Skin of body (tissue), 2 donors: Measurements from ENCODE around the gene CFAP45. TPM values are rescaled to one million over a fixed set of nuclear protein-coding genes. Genes with fewer than 3 reads are reported as not detected.
"Not testable (repeated sequence)": the region's sequence is repeated elsewhere in the genome, so short reads cannot be mapped to it uniquely, and the experiment has no call there.

ENCODE experiments used
- DNase-seq: peaks from one replicate; lab custom pipeline; 2025; lab: John Stamatoyannopoulos, UW
- total RNA-seq: library from RNA; depleted of rRNA; stranded (reverse); fragments of >200 nt; gene quantifications from one replicate; pipeline ENCODE4 v1.2.3, GENCODE V29; 2014

Gene CFAP45
- total RNA-seq, 1 donor from 2014 or later = 0.59 TPM

DNA sequence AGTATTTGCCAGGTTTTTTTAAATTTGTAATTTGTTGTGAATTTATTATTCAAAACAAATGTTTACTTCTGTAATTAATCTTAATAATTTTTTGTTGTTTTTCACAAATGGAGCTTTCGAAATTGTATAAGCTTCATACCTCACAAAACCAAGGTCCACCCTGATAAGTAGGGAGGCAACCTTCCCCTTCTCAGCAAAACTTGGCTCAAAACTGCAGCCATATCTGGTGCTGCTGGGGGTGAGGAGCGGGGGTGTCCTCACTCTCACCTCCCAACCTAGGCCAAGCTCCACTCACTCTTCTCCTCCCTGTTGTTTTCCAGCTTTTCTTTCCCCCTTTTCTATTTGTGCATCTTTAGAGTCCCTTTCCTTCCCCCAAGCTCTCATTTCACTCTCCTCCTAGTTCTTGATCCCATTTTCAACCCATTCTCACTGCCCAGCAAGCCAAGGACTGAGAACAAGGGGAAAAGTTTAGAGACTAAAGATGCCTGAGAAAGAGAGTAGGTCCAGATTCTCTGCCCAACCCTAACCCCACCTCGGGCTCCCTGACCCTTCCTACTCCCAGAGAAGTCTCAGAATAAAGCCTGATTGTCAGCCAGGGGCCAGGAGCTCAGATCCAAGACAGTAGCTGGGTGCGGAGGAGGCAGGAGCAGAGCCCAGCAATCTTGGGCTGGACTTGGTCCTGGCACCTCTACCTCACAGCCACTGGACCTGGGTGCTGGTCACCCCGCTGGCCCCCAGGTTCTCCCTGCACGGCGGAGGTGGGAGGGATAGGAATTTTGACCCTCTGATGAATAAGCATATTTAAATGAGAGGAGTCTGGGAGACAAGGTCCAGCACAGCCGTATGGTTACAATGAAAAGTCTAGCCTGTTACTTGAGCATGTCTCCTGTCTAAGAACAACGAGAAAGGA, 8.3 kb upstream of the CFAP45 start:
- DNase-seq = no peak

GRCh38 chr1:159906960-159907359, 7.0 kb upstream of the CFAP45 start:
- DNase-seq = no peak

- not testable (repeated sequence) for DNase-seq
These were observed 4.1 kb upstream of the CFAP45 start for GRCh38 chr1:159904036-159904435.

DNA sequence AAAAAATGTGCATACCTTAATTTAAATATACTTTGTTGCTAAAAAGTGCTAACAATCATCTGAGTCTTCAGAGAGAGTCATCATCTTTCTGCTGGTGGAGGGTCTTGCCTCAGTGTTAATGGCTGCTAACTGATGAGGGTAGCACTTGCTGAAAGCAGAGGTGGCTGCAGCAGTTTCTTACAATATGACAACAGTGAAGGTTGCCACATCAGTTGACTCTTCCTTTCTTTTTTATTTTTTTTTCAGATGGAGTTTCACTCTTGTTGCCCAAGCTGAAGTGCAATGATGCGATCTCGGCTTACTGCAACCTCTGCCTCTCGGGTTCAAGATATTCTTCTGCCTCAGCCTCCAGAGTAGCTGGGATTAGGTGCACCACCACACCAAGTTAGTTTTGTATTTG, 2.6 kb upstream of the CFAP45 start:
- DNase-seq = no peak

- DNase-seq = peak; percentile 15
These were observed 893 bp upstream of the CFAP45 start for GRCh38 chr1:159900755-159901360.

DNA sequence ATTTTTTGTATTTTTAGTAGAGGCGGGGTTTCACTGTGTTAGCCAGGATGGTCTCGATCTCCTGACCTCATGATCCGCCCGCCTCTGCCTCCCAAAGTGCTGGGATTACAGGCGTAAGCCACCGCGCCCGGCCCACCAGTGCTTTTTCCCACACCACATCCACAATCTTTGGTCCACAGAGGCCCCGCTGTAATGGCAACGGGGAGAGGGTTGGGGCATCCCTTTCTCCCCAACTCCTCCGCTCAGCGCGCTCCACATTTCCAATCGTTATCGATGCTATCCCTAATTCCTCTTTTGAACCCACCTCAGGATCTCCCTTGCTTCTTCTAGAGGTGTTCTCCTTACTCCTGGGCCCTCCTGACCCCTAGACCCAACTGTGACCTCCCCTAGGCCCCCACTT, 331 bp downstream of the CFAP45 start:
- not testable (repeated sequence) for DNase-seq

DNA sequence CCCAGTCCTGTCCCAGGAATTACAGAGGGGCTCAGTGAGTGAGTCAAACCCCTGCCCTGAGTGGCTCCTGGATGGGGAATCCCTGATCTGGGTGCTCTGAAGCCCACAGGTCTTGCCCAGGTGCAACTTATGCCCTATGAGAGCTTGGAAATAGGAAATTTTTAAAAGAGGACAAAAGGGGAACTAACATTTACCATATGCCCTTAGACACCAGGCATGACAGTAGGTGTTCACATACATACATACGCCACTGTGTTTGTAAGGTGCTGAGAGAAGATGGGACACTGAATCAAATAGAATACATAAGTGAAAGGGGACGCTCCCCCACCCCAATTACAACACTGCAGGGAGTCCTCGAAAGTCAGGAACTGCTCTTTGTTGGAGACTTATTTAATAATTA, 1.4 kb downstream of the CFAP45 start:
- DNase-seq = no peak

- no peak for DNase-seq
These were observed 2.0 kb downstream of the CFAP45 start for GRCh38 chr1:159897962-159898361.

GRCh38 chr1:159896546-159896930, 3.4 kb downstream of the CFAP45 start:
- DNase-seq = no peak

- peak; percentile 34 for DNase-seq
These were observed 4.0 kb downstream of the CFAP45 start for GRCh38 chr1:159895836-159896545.

GRCh38 chr1:159895286-159895685, 4.7 kb downstream of the CFAP45 start:
- no peak for DNase-seq

- no peak for DNase-seq
These were observed 7.0 kb downstream of the CFAP45 start for GRCh38 chr1:159892944-159893343.

GRCh38 chr1:159891275-159892157, 8.4 kb downstream of the CFAP45 start:
- peak; percentile 37 for DNase-seq

DNA sequence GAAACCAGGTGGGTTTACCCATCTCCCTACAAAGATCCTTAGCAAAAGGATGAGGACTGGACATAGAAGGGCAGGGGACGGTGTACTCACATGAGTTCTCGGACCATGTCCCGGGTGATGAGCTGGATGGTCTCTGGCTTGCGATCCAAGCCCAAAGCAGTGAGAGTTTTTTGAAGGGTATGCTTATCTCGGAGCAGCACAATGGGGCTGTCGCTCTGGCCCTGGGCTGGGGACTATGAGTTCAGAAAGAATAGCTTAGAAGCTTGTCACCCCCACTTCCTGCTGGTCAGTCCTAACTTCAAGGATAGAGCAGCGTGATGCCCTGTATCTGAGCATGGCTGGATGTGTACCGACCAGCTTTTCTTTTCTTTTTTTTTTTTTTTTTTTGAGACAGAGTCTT, 9.6 kb downstream of the CFAP45 start:
- no peak for DNase-seq

GRCh38 chr1:159889821-159890252, 10.1 kb downstream of the CFAP45 start:
- peak; percentile 49 for DNase-seq

DNA sequence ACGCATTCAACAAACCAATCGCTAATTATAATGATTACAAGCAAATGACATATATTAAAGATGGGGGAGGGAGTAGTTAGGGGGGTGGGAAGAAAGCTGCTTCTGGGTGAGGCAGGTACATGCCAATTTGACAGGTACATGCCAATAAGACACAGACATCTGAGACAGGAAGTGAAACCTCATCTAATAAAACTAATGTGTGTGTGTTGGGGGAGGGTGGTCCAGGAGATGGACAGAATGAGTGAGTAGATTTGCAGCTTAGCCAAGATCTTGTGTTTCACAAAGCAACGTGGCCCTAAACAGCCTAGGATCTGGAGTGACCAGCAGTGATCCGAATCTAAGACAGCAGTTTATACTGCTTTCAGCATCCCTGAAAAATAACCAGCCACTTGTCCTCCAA, 10.8 kb downstream of the CFAP45 start:
- no peak for DNase-seq

DNA sequence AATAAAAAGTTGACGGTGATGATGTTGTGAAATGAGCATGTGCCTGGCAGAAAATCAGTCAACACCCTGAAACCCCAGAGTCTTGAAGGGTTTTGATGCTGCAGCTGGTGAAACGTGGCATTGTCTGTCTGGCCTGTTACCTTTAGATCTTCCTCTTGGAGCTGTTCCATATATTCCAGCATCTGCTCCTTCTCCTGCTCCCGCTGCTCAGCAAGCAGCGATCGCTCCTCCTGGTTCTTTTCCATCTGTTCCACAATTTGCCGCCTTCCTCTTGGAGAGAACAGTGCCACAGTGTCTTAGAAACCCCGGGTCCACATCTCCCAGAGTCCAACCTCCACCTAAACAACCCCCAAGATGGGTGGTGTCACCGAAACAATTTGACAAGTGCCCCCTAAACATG, 15.7 kb downstream of the CFAP45 start:
- no peak for DNase-seq

DNA sequence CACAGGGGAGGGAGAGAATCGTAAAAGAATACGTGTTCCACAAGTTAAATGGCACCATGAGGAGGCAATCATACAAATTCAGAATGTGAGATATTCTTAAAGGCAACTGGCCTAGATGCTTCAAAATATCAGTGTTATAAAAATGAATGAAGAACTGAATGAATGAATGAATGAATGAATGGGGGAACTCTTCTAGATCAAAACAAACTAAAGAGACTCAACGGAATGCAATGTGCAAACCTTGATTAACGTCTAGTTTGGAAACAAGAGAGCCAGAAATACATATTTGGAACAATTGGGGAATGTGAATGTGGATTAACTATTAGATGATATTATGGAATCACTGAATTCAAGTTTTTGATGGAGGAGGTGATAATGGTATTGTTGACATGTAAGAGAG, 16.8 kb downstream of the CFAP45 start:
- no peak for DNase-seq

- no peak for DNase-seq
These were observed 17.5 kb downstream of the CFAP45 start for GRCh38 chr1:159882527-159882862.

- peak; percentile 30 for DNase-seq
These were observed 18.1 kb downstream of the CFAP45 start for GRCh38 chr1:159881622-159882526.
